ENCODE measurements around the gene MIB1.
"Not testable (repeated sequence)": the region's sequence is repeated elsewhere in the genome, so short reads cannot be mapped to it uniquely, and the experiment has no call there.

MIB1 gene
- total RNA-seq = 122 to 332 reads per million in 2 donors

DNA sequence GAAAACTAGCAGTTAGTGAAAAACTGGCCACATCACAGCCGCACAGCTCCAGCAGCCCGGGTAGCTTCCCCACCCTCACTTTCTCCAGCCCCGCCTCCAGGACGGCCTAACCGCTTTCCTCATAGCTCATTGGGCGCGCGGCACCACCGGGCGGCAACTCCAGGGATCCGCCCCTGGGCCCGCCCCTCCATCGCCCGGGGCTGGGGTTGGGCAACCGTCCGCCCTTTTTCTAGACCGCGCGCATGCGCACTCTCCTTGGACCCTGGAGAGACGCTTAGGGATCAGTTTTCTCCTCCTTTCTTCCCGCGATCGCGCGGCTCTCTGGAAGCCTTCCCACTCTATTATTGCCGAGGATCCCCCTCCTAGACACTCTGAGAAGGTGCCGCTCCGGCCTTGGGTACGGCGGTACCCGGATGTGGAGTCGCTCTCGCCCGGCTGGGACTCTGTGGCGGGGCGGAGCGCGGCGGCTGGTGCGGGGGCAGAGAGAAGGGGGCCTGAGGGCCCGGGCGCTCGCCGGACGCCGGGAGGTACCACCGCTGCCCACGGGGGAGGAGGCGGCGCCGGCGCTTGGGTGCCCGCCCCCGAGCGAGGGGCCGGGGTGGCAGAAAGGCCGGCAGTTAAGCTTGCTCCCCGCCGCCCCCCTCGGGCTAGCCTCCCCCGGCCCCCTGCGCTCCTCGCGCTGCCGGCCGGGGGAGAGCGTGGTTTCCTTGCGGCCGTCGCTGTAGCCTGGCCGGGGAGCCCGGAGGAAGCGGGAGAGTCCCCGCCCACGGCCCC lies at the start of gene MIB1:
MIB1 (plus strand) TSS at position 255 of the 774 bp plus-strand sequence. CDS start 792 bp downstream, outside the sequence.
- DNase-seq = peak; percentile 99

DNA sequence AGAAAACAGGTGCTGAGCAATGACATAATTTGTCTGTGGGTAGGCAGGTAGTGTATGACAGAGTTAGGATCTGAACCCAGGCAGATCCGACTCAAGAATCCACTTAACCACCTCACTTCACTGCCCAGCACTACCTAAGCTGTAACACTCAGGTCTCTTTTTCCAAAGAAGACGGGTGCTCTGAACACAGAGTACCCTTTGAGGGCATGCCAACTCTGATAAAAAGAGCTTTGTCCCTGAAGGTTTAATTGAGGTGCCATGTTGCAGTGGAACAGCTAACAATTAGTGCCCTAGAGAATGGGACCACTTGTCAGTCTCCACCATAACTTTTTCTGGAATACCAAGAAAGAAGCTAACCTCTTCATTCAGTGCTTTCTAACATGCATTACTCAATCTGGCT lies 47.3 kb upstream of the MIB1 start:
- DNase-seq = no peak

- no peak for DNase-seq
Observed at GRCh38 chr18:21700528-21701075, 40.0 kb upstream of the MIB1 start.

- DNase-seq = no peak
Observed at GRCh38 chr18:21701621-21702020, 39.0 kb upstream of the MIB1 start.

DNA sequence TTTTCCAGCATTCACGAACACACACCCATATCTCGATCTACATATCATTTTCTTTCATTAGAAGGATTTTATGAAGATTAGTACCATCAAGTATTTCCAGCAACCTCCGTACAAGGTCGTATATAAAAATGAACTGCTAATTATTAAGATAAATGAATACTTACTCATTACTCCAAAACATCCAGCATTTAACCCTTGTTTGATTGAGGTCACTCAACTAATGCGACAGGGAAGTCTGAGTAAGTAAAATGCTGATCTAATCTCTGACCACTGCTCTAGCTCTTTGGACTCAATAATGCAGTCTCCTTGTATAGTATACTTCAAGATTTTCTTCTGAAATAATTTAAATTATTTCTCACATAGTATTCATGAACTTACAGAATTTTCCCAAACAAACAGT lies 38.0 kb upstream of the MIB1 start:
- no peak for DNase-seq

GRCh38 chr18:21703241-21703820 lies 37.3 kb upstream of the MIB1 start:
- DNase-seq = peak; percentile 11

- peak; percentile 91 for DNase-seq
Observed at GRCh38 chr18:21704603-21705364, 35.8 kb upstream of the MIB1 start, which contains the start of gene ABHD3. Gene ABHD3 (minus strand): TSS chr18:21704774. CDS start chr18:21704665, 109 bp downstream.

DNA sequence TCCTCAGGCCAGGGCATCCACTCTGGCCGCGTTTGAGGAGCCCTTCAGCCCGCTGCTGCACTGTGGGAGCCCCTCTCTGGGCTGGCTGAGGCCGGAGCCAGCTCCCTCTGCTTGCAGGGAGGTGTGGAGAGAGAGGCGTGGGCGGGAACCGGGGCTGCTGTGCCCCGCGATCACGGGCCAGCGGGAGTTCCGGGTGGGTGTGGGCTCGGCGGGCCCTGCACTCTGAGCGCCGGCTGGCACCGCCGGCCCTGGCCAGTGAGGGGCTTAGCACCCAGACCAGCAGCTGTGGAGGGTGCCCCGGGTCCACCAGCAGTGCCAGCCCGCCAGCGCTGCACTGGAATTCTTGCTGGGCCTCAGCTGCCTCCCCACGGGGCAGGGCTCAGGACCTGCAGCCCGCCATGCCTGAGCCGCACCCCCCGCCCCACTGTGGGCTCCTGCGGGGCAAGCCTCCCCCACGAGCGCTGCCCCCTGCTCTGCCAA lies 34.2 kb upstream of the MIB1 start:
- DNase-seq = no peak

DNA sequence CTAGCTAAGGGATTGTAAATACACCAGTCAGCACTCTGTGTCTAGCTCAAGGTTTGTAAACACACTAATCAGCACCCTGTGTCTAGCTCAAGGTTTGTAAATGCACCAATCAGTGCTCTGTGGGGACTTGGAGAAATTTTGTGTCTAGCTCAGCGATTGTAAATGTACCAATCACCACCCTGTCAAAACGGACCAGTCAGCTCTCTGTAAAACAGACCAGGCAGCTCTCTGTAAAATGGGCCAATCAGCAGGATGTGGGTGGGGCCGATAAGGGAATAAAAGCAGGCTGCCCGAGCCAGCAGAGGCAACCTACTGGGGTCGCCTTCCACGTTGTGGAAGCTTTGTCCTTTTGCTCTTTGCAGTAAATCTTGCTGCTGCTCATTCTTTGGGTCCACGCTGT lies 33.5 kb upstream of the MIB1 start:
- not testable (repeated sequence) for DNase-seq

DNA sequence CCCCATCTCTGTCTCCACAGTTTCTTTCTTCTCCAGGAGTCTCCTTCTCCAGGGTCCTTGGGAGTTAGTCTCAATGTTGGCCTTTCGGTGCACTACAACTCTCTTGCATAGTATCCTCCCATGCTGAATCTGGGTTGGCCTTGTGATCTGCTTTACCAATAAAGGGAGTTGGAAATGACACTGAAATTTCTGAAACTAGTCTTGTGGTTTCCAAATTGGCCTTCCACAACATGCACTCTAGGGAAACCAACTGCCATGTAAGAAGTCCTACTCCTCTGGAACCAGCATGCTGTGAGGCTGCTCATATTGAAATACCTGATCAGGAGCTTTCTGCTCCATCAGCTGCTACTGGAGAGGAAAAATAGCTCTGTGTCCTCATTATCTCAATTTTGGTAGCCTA lies 26.1 kb upstream of the MIB1 start:
- no peak for DNase-seq

- DNase-seq = no peak
Observed at GRCh38 chr18:21722687-21723086, 17.9 kb upstream of the MIB1 start.

DNA sequence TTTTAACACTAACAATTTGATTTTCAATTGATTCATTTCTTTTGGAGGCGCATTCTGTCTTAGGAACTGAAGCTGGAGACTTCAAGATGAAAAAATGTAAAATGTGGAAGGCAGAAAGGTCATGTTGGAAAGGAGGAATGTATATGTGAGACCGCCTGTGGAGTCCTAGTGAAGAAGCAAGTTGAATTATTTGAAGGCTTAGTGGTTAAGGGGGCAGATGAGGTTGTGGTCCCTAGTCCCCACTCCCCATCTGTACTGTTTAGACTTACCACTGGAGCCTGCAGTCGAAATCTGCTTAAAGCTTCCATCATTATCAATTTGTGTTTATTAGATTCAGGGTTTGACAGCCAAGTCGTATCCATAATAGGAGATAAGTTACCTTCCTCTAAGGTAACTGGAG lies 15.4 kb upstream of the MIB1 start:
- no peak for DNase-seq

- no peak for DNase-seq
Observed at GRCh38 chr18:21727702-21728101, 12.9 kb upstream of the MIB1 start.

- DNase-seq = no peak
Observed at GRCh38 chr18:21733011-21733410, 7.6 kb upstream of the MIB1 start.

DNA sequence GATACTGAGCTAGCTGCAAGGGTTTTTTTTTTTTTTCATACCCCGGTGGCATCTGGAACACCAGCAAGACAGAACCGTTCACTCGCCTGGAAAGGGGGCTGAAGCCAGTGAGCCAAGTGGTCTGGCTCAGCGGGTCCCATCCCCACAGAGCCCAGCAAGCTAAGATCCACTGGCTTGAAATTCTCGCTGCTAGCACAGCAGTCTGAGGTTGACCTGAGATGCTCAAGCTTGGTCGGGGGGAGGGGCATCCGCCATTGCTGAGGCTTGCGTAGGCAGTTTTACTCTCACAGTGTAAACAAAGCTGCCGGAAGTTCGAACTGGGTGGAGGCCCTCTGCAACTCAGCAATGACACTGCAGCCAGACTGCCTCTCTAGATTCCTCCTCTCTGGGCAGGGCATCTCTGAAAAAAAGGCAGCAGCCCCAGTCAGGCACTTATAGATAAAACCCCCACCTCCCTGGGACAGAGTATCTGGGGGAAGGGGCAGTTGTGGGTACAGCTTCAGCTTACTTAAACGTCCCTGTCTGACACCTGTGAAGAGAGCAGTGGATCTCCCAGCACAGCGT lies 5.1 kb upstream of the MIB1 start:
- DNase-seq = peak; percentile 50

- DNase-seq = not testable (repeated sequence)
Observed at GRCh38 chr18:21736926-21737325, 3.7 kb upstream of the MIB1 start.

GRCh38 chr18:21739604-21740537 lies 721 bp upstream of the MIB1 start:
- DNase-seq = no peak

- DNase-seq = no peak
Observed at GRCh38 chr18:21741312-21741561, 645 bp downstream of the MIB1 start.

DNA sequence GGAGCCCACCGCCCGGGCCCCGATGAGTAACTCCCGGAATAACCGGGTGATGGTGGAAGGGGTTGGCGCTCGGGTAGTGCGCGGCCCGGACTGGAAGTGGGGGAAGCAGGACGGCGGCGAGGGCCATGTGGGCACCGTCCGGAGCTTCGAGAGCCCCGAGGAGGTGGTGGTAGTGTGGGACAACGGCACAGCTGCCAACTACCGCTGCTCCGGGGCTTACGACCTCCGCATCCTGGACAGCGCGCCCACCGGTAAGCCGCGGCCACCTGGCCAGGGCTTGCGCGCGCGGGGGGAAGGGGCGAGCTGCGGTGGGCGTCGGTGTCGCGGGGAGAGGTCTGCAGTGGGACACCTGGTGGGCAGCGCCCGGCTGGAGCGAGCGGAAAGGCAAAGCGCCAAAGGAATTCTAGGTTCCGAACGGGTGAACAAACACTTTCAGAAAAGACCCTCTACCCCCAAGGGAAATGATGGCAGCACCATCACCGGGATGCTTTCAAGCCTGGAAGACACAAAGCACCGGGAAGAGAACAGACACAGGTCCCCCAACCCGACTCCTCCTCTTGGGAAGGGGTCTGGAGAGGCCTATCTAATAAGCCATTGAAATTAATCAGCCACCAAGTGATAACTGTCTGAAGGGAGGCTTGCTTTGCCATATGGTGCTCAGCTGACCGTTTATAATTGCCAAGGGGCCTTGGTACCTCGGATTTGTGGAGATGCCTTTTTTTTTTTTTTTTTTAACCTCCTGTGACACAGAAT lies 1.1 kb downstream of the MIB1 start:
- peak; percentile 23 for DNase-seq

GRCh38 chr18:21742315-21742687 lies 1.7 kb downstream of the MIB1 start:
- DNase-seq = no peak

DNA sequence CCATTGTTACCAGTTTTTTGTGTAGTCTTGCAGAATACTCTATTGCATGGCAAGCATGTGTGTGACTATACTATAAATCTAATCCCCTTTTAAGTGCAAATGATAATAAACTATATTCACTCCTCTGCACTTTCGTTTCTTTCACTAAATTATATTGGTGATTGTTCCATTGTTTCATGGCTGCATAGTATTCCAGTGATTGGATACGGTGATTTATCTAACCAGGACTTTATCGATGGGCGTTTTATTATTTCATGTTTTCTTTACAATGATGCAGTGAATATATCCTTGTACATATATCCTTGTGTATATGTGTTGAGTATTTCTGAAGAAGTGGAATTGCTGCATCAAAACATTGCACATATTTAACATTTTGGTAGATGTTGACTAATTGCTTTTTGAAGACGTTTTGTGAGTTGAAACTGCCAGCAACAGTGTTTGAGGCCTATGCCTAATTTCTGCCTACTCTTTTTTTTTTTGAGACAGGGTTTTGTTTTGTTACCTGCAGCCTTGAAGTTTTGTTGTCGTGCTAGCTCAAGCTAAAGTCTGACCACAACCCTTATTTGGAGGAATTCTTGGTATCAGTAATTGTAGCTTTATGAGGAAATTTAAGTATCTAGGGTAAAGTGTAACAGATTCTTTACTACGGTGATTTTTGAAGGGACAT lies 2.7 kb downstream of the MIB1 start:
- DNase-seq = no peak
